ENCODE measurements around the gene NR4A1.

The NR4A1 gene

GRCh38 chr12:52018433-52019112 lies 32.7 kb upstream of the NR4A1 start:
- DNase-seq, result no peak

GRCh38 chr12:52019113-52019770 lies 32.0 kb upstream of the NR4A1 start:
- DNase-seq, result no peak

DNA sequence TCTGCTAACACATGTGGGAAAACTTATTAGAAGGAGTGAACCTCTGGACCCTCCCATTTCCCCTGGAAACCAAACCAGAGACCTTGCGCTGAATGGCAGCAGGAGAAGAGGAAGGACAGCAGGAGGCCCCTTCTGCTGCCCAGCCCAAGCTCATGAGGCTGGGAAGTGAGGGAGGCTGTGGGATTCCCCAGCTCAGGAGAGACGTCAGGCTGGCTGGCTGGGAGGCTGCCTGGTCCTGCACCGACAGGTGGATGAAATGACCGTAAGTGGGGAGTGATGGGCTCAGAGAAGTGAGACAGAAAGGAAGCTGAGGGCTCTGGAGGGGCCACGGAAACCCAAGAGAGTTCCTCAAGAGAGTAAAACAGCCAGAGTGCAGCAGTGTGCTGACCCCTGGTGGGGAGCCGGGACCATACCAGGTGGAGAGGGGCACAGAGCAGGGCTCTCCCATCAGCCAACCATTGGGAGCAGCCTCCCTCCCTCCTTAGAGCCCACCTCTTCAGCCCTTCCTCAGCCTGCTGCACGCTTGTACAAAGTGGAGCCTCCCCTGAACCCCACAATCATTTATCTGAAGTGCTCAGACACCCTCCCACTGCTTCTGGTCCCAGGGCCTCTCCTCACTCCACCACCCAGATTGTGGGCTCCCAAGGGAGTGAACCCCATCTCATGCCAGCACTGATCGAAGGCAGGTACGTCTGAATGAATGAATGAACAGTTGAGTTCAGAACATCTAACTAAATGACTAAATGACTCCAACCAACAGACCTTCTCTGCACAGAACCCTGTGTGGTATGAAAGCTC lies 30.5 kb upstream of the NR4A1 start:
- DNase-seq, result peak; percentile 49

DNA sequence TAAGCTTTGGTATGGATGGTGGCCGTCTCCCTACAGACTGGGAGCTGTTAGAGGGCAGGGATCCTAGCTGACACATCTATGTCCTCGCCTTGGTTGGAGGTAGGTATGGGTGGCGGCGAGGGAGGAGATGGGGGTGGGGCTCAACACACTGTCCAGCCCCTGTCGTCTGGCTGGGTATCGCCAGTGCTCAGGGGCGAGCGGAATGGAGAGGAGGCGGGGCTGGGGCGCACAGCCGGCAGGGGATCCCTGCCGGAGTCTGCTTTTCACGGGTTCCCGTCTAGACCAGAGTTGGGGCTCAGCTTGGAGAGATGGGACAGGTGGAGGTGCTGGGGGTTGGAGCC lies 28.4 kb upstream of the NR4A1 start:
- no peak for DNase-seq

DNA sequence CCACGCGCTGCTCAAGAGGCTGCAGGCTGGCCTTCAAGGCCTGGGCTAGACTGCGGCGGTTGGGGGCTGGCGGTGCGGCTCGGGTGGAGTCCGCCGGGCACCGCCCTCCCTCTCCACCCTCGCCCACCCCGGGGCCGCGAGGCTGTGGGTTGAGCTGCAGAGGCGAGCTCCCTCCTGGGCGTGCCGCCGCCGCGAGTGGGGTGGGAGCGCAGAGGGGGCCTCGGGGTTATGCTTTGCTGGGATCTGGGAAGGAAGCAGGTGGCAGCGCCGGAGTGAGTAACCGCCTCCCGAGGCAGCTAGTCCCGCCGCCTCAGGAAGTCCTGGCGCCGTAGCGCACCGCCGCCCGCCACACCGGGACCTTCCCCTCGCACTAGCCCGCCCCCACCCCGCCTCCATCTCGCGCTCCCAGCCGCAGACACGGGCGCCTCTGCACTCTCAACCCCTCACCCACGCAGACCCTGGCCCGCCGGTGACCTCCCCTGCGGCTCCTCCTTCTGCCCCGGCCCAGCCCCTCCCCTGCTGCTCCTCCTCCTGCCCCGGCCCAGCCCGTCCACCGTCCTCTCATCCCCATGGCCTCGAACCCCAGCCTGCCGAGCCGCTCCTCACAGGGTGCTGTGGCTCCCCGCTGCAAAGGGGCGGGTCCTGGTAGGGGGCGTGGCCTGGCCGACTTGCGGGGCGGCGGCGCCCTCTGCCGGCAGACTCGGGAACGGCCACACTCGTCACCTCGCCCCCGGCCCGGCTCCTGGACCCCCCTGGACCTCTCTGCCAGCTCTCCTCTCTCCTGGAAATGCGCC lies 27.9 kb upstream of the NR4A1 start:
- DNase-seq, result peak; percentile 88

DNA sequence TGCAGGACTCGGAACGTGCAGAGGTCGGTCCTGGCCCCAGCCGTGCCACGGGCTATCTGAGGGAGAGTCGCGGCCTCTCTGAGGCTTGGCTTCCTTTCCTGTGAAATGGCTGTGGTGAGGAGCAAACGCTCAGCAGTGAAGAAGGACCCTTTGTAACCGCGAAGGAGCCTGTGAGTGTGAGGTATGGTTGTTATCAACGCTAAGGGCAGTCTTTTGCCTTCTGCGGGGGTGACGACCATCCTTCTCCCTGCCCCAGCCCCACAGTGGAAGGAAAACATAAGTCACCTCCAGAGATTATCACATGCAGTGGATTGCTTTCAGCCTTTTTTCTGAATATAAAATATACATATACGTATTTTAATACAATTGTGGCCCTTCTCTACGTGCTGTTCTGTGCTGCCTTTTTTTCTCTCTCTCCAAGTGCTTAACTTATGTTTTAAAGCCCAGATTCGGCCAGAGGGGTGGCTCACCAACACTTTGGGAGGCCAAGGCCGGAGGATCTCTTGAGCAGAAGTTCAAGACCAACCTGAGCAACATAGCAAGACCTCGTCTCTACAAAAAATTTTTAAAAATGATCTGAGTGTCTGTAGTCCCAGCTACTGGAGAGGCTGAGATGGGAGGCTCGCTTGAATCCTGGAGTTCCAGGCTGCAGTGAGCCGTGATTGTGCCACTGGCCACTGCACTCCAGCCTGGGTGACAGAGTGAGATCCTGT lies 27.1 kb upstream of the NR4A1 start:
- DNase-seq, result no peak

GRCh38 chr12:52024845-52025230 lies 26.4 kb upstream of the NR4A1 start:
- DNase-seq, result no peak

- DNase-seq, result no peak
Observed at GRCh38 chr12:52026263-52026662, 25.0 kb upstream of the NR4A1 start.

DNA sequence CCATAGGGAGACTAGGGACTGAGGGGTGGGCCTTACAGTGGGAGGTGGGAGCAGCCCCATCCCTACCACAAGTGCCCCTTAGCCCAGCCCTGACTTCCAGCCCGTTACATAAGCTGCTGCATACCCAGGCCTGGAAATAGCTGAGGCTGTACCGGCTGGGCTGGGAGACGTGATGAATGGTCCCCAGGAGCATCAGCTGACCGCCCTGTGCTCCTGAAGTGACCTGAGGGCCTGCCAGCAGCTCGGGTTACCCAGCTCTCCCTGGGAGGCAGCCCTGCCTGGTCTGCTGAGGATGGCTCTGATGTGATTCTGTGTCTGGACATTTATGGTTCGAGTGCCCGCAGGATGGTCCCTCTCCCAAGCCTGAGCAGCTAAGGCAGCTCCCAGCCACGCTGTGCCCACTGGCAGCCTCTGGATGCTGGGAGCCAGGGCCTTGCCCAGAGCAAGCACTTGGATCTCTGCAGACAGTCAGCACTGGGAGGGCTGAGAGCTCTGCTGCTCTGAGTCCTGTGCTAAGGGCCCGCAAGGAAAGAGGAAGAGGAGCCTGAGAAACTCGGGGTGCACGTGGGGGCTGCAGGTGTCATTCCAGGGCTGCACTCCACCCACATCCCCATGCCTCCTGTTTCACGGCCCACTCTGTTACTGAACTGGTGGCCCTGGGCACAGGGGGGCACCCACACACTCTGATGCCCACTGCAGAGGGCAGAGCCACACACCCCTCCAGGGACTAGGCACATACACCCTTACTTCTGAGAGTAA lies 24.0 kb upstream of the NR4A1 start:
- DNase-seq, result no peak

- DNase-seq, result no peak
Observed at GRCh38 chr12:52029685-52030084, 21.6 kb upstream of the NR4A1 start.

DNA sequence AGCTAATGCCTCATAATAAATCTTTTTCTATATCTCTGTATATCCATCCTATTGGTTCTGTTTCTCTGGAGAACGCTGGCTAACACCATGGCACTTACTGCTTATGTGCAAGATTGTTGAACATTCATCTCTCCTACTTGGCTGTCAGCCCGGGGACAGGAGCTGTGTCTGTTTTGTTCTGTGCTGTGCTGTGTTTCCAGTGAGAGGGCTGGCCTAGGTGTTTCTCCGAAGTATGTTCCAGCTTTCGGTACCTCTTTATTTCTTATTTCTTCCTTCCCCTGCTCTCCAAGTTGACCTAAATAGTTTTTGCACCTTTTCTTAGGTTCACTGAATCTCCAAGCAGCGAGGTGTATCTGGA lies 18.8 kb upstream of the NR4A1 start:
- DNase-seq, result no peak

DNA sequence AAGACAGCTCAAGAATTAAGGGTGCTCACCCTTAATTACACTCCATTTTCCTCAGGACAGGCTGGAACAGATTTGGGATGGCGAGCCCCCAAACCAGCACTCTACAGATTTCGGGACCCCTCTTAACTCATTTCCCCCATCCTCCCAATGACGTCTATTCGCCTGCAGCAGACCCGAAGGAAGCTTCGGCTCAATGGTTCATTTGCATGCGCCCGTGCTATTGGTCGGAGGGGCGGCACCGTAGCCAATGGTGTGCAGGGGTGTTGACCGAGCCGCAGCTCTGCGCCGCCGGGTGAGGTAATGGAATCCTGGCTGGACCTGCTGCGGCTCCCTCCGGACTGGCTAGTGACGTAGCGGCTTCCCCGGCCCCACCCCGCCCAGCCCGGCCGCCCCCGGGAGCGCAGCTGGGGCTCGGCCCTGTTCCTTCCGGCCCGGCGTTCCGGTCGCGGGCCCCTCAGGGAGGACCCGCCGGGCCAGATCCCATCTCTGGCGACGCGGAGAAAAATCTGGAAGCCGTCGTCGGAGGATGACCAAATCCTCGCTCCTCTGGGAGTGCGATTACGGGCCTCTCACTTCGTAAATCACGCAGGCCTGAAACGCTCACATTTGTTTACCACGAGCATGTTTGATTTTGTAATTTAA lies 18.3 kb upstream of the NR4A1 start:
- DNase-seq, result peak; percentile 75

DNA sequence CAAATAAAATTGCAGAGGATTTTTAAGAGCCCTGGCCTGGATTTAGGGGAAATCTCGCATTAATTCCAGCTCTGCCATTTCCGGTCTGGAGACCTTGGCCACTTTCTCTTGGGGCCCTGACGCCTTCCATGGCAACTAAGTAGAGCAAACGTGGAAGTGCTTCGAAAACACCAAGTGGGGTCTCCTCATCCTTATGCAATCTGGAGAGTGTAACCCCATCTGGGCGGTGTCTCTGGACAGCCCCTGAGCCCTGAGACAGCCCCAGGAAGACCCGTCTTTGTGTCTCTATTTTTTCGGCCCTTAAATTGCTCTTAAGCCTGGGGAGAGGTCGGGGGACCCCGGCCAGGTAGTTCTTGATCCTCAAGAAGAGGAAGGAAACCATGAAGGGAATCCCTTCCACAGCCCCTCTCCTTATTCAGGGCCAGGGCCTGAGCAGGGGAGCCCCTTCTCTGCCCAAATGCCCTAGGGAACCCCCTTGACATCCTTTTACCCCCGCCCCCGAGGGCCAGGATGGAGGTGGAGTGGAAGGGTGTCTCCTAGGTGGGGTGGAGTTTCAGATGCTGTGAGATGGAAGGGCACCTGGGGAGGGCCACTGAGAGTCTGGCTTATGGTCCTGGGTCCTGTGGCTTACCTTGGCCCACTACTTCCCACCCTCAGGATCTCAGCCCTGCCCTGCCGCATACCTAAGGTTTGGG lies 17.6 kb upstream of the NR4A1 start:
- no peak for DNase-seq

GRCh38 chr12:52035190-52035589 lies 16.1 kb upstream of the NR4A1 start:
- no peak for DNase-seq

- no peak for DNase-seq
Observed at GRCh38 chr12:52035926-52036325, 15.3 kb upstream of the NR4A1 start.

GRCh38 chr12:52036587-52037171 lies 14.6 kb upstream of the NR4A1 start:
- peak; percentile 82 for DNase-seq

GRCh38 chr12:52037248-52037861 lies 13.9 kb upstream of the NR4A1 start:
- DNase-seq, result no peak

DNA sequence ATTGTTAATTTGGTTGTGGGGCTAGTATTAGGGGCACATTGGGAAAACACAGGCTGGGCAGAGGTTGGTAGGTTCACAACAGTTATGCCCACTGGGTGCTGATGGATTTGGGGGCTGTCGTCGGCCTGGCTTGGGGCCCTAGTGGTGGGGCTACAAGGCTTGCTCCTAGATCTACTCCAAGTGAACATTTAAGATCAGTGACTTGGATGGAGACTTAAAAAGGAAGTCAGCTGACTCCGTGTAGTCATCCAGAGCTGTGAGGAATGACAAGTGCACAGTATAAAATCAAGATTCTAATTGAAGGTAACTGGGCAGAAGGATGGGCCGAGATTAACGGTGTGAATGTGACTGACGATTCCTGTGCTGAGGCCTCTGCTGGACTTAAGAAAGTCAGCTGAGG lies 12.8 kb upstream of the NR4A1 start:
- DNase-seq, result no peak

DNA sequence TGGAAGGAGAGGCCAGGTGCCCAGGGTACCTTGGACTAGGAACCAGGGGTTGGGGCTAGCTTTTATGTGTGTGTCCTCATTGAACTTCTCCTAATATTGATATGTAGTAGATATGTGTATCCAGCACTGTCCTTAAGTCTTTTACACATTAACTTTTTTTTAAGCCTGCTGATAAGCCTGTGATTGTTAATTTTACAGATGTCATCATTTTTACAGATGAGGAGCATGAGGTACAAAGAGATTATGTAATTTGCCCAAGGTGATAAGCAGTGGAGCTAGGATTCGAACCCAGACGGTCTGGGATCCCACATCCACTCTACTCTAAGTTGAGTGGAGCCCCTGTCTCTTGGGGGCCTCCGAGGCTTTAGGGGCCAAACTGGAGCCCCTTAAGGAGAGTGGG lies 10.2 kb upstream of the NR4A1 start:
- no peak for DNase-seq

DNA sequence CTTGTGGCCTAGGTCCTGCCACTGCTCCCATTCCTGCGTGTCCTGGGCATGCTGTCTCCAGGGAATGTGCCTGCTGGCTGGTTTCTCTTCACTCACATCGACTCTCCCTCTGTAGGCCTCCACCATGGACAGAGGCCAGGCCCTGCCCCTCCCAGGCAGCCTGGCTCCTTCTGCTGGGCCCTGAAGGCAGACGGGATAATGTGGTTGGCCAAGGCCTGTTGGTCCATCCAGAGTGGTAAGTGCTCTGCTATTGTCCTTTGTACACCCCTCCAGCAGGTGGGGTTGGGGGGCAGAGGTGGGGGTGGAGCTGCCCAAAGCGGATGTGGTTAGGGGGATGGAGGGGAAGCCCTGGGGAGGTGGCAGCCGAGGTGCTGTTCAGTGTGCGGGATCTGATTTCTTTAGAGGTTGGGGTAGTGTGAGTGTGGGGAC lies 9.5 kb upstream of the NR4A1 start:
- DNase-seq, result peak; percentile 40

Measured in activated T-cell treated with anti-CD3 and anti-CD28 coated beads for 4 hours (primary cell).